ENCODE measurements around the gene PIF1.

DNA sequence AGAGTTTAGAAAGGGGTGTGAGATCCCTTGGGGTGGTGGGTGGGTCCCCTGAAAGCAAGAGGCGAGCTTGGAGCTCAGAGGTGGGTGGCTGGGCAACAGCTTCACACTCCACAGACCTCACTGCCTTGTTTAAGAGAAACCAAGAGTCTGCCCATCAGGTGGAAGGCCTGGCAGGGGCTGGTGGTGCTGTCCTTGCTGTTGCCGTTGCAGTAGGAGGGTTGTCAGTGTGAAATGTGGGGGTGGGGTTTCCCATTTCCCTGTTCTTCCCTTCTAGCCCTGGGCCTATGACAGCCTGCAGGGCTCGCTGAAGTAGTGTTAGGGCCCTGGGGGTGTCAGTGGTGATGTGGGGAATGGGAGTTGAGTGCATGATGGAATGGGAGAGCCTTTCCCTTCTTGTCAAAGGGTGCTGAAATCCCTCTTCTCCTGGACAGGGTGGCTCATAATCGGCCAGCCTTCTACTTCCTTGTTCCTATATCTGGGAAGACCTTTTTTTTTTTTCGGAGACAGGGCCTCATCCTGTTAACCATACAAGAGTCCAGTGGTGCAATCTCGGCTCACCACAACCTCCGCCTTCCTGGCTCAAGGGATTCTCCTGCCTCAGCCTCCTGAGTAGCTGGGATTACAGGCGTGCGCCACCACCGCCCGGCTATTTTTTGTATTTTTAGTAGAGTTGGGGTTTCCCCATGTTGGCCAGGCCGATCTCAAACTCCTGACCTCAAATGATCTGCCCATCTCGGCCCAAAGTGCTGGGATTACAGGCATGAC lies 20.6 kb upstream of the PIF1 start:
- no peak for TF ChIP-seq YY1 (IDR thresholded peaks at IDR 0.05; ENCODE audit: low read depth)
- no peak for TF ChIP-seq RAD21 (IDR thresholded peaks at IDR 0.05; ENCODE audit: low read depth)

Data from Ishikawa (cell line).